ENCODE data around the gene DDIAS.

DNA sequence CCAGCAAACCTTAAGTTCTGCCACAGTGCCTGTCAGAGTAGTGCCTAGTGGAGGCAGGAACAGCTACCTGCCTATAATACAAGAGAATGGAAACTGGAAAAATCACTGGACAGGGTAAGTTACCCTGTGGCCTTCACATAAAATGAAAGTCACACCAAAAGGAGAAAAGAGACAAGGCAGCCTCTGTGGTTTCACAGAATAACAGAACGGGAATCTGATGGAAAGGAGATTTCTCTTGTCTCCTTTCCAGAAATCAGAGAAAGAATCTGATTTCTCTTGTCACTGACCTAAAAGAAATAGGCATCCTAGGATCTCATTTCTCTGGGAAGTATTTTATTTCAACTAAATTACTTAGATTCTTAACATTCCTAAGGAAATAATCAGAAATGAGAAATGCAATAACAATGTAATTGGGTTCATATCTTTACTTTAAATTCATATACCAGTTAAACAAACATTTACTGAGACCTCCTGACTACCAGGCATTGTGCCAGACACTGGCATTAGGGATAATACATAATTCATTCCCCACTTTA is 42.9 kb upstream of the DDIAS start:
- TF ChIP-seq, protein P1, sequence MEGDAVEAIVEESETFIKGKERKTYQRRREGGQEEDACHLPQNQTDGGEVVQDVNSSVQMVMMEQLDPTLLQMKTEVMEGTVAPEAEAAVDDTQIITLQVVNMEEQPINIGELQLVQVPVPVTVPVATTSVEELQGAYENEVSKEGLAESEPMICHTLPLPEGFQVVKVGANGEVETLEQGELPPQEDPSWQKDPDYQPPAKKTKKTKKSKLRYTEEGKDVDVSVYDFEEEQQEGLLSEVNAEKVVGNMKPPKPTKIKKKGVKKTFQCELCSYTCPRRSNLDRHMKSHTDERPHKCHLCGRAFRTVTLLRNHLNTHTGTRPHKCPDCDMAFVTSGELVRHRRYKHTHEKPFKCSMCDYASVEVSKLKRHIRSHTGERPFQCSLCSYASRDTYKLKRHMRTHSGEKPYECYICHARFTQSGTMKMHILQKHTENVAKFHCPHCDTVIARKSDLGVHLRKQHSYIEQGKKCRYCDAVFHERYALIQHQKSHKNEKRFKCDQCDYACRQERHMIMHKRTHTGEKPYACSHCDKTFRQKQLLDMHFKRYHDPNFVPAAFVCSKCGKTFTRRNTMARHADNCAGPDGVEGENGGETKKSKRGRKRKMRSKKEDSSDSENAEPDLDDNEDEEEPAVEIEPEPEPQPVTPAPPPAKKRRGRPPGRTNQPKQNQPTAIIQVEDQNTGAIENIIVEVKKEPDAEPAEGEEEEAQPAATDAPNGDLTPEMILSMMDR (IDR thresholded peaks at IDR 0.05) = no peak
- TF ChIP-seq POLR2A (IDR thresholded peaks at IDR 0.05) = no peak
